Measurements from ENCODE around the gene CLCNKA.
A peak's percentile ranks its signal among the peaks of the same experiment; 100 is the strongest.
"Not testable (repeated sequence)": the region's sequence is repeated elsewhere in the genome, so short reads cannot be mapped to it uniquely, and the experiment has no call there.

The CLCNKA gene

GRCh38 chr1:16017461-16018303, 4.2 kb upstream of the CLCNKA start, which contains the start of gene HSPB7:
Gene HSPB7, minus strand, starts transcription at chr1:16018043. Its CDS starts 80 bp downstream, at chr1:16017963.
- DNase-seq (ENCODE audit: low spot score) = no peak

GRCh38 chr1:16018308-16018707, 3.5 kb upstream of the CLCNKA start:
- no peak for DNase-seq (ENCODE audit: low spot score)

GRCh38 chr1:16018749-16019643, 2.8 kb upstream of the CLCNKA start:
- no peak for DNase-seq (ENCODE audit: low spot score)

- DNase-seq (ENCODE audit: low spot score) = no peak
These were observed 2.1 kb upstream of the CLCNKA start for GRCh38 chr1:16019644-16020277.

GRCh38 chr1:16020325-16020724, 1.5 kb upstream of the CLCNKA start:
- DNase-seq (ENCODE audit: low spot score) = no peak

GRCh38 chr1:16020878-16021277, 958 bp upstream of the CLCNKA start:
- not testable (repeated sequence) for DNase-seq (ENCODE audit: low spot score)

- DNase-seq (ENCODE audit: low spot score) = no peak
These were observed 557 bp downstream of the CLCNKA start for GRCh38 chr1:16022393-16022792.

- DNase-seq (ENCODE audit: low spot score) = no peak
These were observed 1.3 kb downstream of the CLCNKA start for GRCh38 chr1:16023050-16023653.

- DNase-seq (ENCODE audit: low spot score) = not testable (repeated sequence)
These were observed 4.5 kb downstream of the CLCNKA start for GRCh38 chr1:16026302-16026701.

- DNase-seq (ENCODE audit: low spot score) = no peak
These were observed 5.1 kb downstream of the CLCNKA start for GRCh38 chr1:16026723-16027484.

- DNase-seq (ENCODE audit: low spot score) = no peak
These were observed 6.6 kb downstream of the CLCNKA start for GRCh38 chr1:16028237-16029002.

GRCh38 chr1:16029003-16029268, 7.1 kb downstream of the CLCNKA start:
- not testable (repeated sequence) for DNase-seq (ENCODE audit: low spot score)

GRCh38 chr1:16029288-16029687, 7.5 kb downstream of the CLCNKA start:
- DNase-seq (ENCODE audit: low spot score) = no peak

- no peak for DNase-seq (ENCODE audit: low spot score)
These were observed 9.7 kb downstream of the CLCNKA start for GRCh38 chr1:16031551-16031950.

- peak; percentile 79 for DNase-seq (ENCODE audit: low spot score)
These were observed 10.7 kb downstream of the CLCNKA start for GRCh38 chr1:16032388-16033102.

- DNase-seq (ENCODE audit: low spot score) = not testable (repeated sequence)
These were observed 11.3 kb downstream of the CLCNKA start for GRCh38 chr1:16033103-16033632.

- not testable (repeated sequence) for DNase-seq (ENCODE audit: low spot score)
These were observed 14.6 kb downstream of the CLCNKA start for GRCh38 chr1:16036461-16036860.

GRCh38 chr1:16038620-16038912, 16.7 kb downstream of the CLCNKA start:
- DNase-seq (ENCODE audit: low spot score) = peak; percentile 75

GRCh38 chr1:16039871-16040270, 18.0 kb downstream of the CLCNKA start:
- DNase-seq (ENCODE audit: low spot score) = not testable (repeated sequence)

GRCh38 chr1:16041200-16041599, 19.4 kb downstream of the CLCNKA start:
- no peak for DNase-seq (ENCODE audit: low spot score)

Data from SW480 (cell line).